BE2C (cell line): ENCODE measurements around the gene RBM33.

Experiments
- DNase-seq: peaks from one replicate; pipeline ENCODE4 v3.0.0-alpha.2; 2020
- H3K27me3 ChIP-seq: fragments of 250-450 bp; sonication (Bioruptor Pico); 2 replicates; pipeline ENCODE4 v1.5.1; 2020; ENCODE audit warnings: mild to moderate bottlenecking
- H3K36me3 ChIP-seq: fragments of 250-450 bp; sonication (Bioruptor Pico); 2 replicates; pipeline ENCODE4 v1.5.1; 2020; ENCODE audit warnings: mild to moderate bottlenecking
- H3K4me1 ChIP-seq: fragments of 250-450 bp; sonication (Bioruptor Pico); 2 replicates; pipeline ENCODE4 v1.5.1; 2020
- H3K4me3 ChIP-seq: 2 replicates; pipeline ENCODE4 v1.5.1; 2011; ENCODE audit warnings: low read depth, low read length
- H3K9me3 ChIP-seq: fragments of 250-450 bp; sonication (Bioruptor Pico); 2 replicates; pipeline ENCODE4 v1.5.1; 2020
- CTCF ChIP-seq: IDR thresholded peaks from 2 replicates; pipeline ENCODE4 v1.5.1; 2012; ENCODE audit warnings: mild to moderate bottlenecking, low read depth, low read length

Gene RBM33

GRCh38 chr7:155644971-155645509 lies 579 bp downstream of the RBM33 start:
- Histone ChIP-seq H3K4me1 (no peaks in the 10 kb centered on the region), H3K36me3 (peaks cover 28% of the 10 kb centered on the region), H3K27me3 (no peaks in the 10 kb centered on the region), H3K4me3 (peak overlapping the region; percentile 91), H3K9me3 (peaks cover 4% of the 10 kb centered on the region; the same call in 1 of the 2 replicates)
- TF ChIP-seq CTCF, result no peak
- DNase-seq, result peak; percentile 29

GRCh38 chr7:155645662-155646061 lies 1.2 kb downstream of the RBM33 start:
- Histone ChIP-seq H3K9me3 (0 out of 2 replicates have a peak, but pooled peaks cover under 1% of the 10 kb centered on the region), H3K4me1 (no peaks in the 10 kb centered on the region), H3K36me3 (peaks cover 28% of the 10 kb centered on the region), H3K27me3 (no peaks in the 10 kb centered on the region), H3K4me3 (peak overlapping the region; percentile 91)
- no peak for TF ChIP-seq CTCF
- no peak for DNase-seq

DNA sequence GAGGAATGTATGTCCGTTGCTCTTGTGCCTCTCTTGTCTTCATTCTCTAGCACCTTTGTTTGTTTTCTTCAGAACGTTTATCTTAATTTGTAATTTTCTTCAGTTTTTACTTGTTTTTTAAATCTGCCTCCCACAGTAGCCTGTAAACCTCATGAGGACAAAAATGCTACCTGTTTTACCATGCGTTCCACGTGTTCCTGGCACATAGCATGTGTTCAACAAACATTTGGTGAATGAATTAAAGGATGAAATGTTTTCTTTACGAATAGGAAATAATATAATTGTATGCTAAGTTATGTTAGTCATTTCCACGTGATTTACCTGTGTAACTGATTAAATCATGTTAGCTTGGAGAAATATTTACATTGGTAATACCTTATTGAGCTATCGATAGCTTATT lies 2.2 kb downstream of the RBM33 start:
- Histone ChIP-seq H3K27me3 (no peaks in the 10 kb centered on the region), H3K9me3 (no peaks in the 10 kb centered on the region), H3K4me3 (no peak overlapping the region), H3K4me1 (no peaks in the 10 kb centered on the region), H3K36me3 (peaks cover 27% of the 10 kb centered on the region)
- DNase-seq, result no peak
- no peak for TF ChIP-seq CTCF

DNA sequence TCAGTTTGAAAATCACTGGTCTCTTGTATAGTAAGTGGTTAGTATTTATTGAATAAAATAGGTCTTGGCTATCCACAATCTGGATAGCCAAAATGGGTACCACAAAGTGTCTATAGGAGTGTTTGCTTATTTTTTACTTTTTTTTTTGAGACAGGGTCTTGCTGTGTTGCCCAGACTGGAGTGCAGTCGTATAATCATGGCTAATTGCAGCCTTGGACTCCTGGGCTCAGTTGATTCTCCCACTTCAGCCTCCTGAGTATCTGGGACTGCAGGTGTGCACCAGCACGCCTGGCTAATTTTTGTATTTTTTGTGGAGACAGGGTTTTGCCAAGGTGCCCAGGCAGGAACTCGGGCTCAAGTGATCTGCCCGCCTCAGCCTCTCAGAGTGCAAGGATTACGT lies 2.8 kb downstream of the RBM33 start:
- no peak overlapping the region for H3K4me3 ChIP-seq
- H3K36me3 ChIP-seq, result peaks cover 22% of the 10 kb centered on the region
- no peaks in the 10 kb centered on the region for H3K27me3 ChIP-seq
- no peak for DNase-seq
- TF ChIP-seq CTCF, result no peak
- no peaks in the 10 kb centered on the region for H3K4me1 ChIP-seq
- H3K9me3 ChIP-seq, result no peaks in the 10 kb centered on the region

GRCh38 chr7:155647734-155648133 lies 3.3 kb downstream of the RBM33 start:
- Histone ChIP-seq H3K27me3 (no peaks in the 10 kb centered on the region), H3K36me3 (peaks cover 25% of the 10 kb centered on the region), H3K4me1 (no peaks in the 10 kb centered on the region), H3K9me3 (no peaks in the 10 kb centered on the region), H3K4me3 (no peak overlapping the region)
- no peak for DNase-seq
- no peak for TF ChIP-seq CTCF

- H3K4me3 ChIP-seq, result no peak overlapping the region
- H3K9me3 ChIP-seq, result no peaks in the 10 kb centered on the region
- no peak for TF ChIP-seq CTCF
- no peaks in the 10 kb centered on the region for H3K27me3 ChIP-seq
- DNase-seq, result no peak
- peaks cover 25% of the 10 kb centered on the region for H3K36me3 ChIP-seq
- H3K4me1 ChIP-seq, result no peaks in the 10 kb centered on the region
Observed at GRCh38 chr7:155648752-155649339, 4.4 kb downstream of the RBM33 start.
